ENCODE data around the gene RAD51B. TPM values are rescaled to one million over a fixed set of nuclear protein-coding genes. Genes with fewer than 3 reads are reported as not detected.

Gene RAD51B
- total RNA-seq, 6 donors from 2014 or later: 10.6 to 63.9 (median 18.4) TPM

GRCh38 chr14:68694516-68695235 lies 875.1 kb downstream of the RAD51B start:
- no peaks in the 10 kb centered on the region for H3K36me3 ChIP-seq
- peak overlapping the region in 2 of 4 donors; percentile 4 to 20 for H3K27ac ChIP-seq
- WGBS, 2 donors: 86 to 90% methylated on average over 5 to 6 of the region's 7 CpGs
- peaks cover 5 to 15% (median 11%) of the 10 kb centered on the region in 4 donors for H3K4me1 ChIP-seq
- ATAC-seq (ENCODE audit: low FRiP score in 2 of 2) (peak in 1 of 2 donors; percentile 37), DNase-seq (no peak)
- H3K4me3 ChIP-seq: no peak overlapping the region
- H3K9me3 ChIP-seq: no peaks in the 10 kb centered on the region
- no peak for TF ChIP-seq EP300 (IDR thresholded peaks at IDR 0.05)
- TF ChIP-seq POLR2A (IDR thresholded peaks at IDR 0.05): no peak
- TF ChIP-seq POLR2AphosphoS5 (IDR thresholded peaks at IDR 0.05): no peak
- TF ChIP-seq CTCF (IDR thresholded peaks at IDR 0.05): no peak
- no peaks in the 10 kb centered on the region for H3K27me3 ChIP-seq

DNA sequence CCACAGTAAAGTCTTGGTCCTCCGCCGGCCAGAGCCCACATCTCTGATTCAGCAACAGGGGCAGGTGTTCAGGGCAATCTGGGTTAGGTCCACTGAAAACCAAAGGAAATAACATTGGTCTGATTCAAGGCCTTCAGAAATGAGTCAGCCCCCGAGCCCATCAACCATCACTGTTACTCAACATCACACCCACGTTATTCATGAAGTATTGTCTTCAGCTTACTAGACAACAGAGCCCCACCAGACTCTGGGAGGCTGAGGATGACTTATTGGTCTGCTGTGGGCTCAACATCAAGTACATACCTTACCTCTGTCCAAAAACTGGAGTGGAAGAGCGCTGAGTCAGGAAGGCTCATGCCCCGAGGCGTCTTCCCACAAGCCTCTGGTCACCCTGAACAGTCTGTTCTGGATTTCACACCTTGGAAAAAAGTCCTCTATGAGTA lies 875.8 kb downstream of the RAD51B start:
- peak; percentile 47 to 92 for ATAC-seq (ENCODE audit: low FRiP score in 2 of 2)
- 76 to 90% methylated on average over 7 of the region's 7 CpGs for WGBS, 2 donors

GRCh38 chr14:68695856-68696255 lies 876.3 kb downstream of the RAD51B start:
- WGBS, 2 donors: 78 to 83% methylated on average over 2 of the region's 2 CpGs
- H3K27ac ChIP-seq: no peak overlapping the region
- no peak overlapping the region for H3K4me3 ChIP-seq
- peaks cover 5 to 15% (median 11%) of the 10 kb centered on the region in 4 donors for H3K4me1 ChIP-seq
- TF ChIP-seq CTCF (IDR thresholded peaks at IDR 0.05) (no peak), EP300 (IDR thresholded peaks at IDR 0.05) (no peak), POLR2AphosphoS5 (IDR thresholded peaks at IDR 0.05) (no peak), POLR2A (IDR thresholded peaks at IDR 0.05) (no peak)
- ATAC-seq (ENCODE audit: low FRiP score in 2 of 2) (no peak), DNase-seq (no peak)
- H3K36me3 ChIP-seq: no peaks in the 10 kb centered on the region
- no peaks in the 10 kb centered on the region for H3K9me3 ChIP-seq
- no peaks in the 10 kb centered on the region for H3K27me3 ChIP-seq

More for the DNA sequence above, 875.8 kb downstream of the RAD51B start:
- peak in 1 of 2 donors; percentile 52 for DNase-seq
- H3K27me3 ChIP-seq: no peaks in the 10 kb centered on the region
- H3K27ac ChIP-seq: no peak overlapping the region
- no peak overlapping the region for H3K4me3 ChIP-seq
- no peaks in the 10 kb centered on the region for H3K36me3 ChIP-seq
- H3K9me3 ChIP-seq: no peaks in the 10 kb centered on the region
- peaks cover 5 to 15% (median 11%) of the 10 kb centered on the region in 4 donors for H3K4me1 ChIP-seq
- TF ChIP-seq CTCF (IDR thresholded peaks at IDR 0.05) (no peak), EP300 (IDR thresholded peaks at IDR 0.05) (no peak), POLR2AphosphoS5 (IDR thresholded peaks at IDR 0.05) (peak; percentile 14 to 55), POLR2A (IDR thresholded peaks at IDR 0.05) (no peak)

- ATAC-seq (ENCODE audit: low FRiP score in 2 of 2) (no peak), DNase-seq (no peak)
- no peaks in the 10 kb centered on the region for H3K27me3 ChIP-seq
- H3K4me1 ChIP-seq: peaks cover 5 to 15% (median 11%) of the 10 kb centered on the region in 4 donors
- H3K36me3 ChIP-seq: no peaks in the 10 kb centered on the region
- H3K9me3 ChIP-seq: no peaks in the 10 kb centered on the region
- 96 to 97% methylated on average over 3 of the region's 3 CpGs for WGBS, 2 donors
- no peak overlapping the region for H3K4me3 ChIP-seq
- H3K27ac ChIP-seq: no peak overlapping the region
- TF ChIP-seq EP300 (IDR thresholded peaks at IDR 0.05) (no peak), POLR2A (IDR thresholded peaks at IDR 0.05) (no peak), CTCF (IDR thresholded peaks at IDR 0.05) (no peak), POLR2AphosphoS5 (IDR thresholded peaks at IDR 0.05) (no peak)
These were observed 876.7 kb downstream of the RAD51B start for GRCh38 chr14:68696266-68696665.

Data from upper lobe of left lung (tissue), 6 donors.